Parathyroid adenoma (tissue), 2 donors: ENCODE data around the gene SYT12.

Experiments used
- H2AFZ ChIP-seq: fragments of 300-600 bp; sonication (generic); one replicate; pipeline ENCODE4 v1.7.0; 2017; ENCODE audit warnings: antibody characterized with exemption, mild to moderate bottlenecking
- H3K27ac ChIP-seq: fragments of 300-600 bp; sonication (generic); one replicate; pipeline ENCODE4 v1.7.0; 2017
- H3K27me3 ChIP-seq: fragments of 300-600 bp; sonication (generic); one replicate; pipeline ENCODE4 v1.7.0; 2017; ENCODE audit warnings: low read length; ENCODE audit not compliant: control insufficient read depth, insufficient read depth
- H3K36me3 ChIP-seq: fragments of 300-600 bp; sonication (generic); one replicate; pipeline ENCODE4 v1.7.0; 2017; ENCODE audit warnings: low read length; ENCODE audit not compliant: control insufficient read depth, insufficient read depth
- H3K4me1 ChIP-seq: fragments of 300-600 bp; sonication (generic); one replicate; pipeline ENCODE4 v1.7.0; 2017; ENCODE audit warnings: control low read depth
- H3K4me2 ChIP-seq: fragments of 300-600 bp; sonication (generic); one replicate; pipeline ENCODE4 v1.7.0; 2017; ENCODE audit warnings: low read length
- H3K4me3 ChIP-seq: fragments of 300-600 bp; sonication (generic); one replicate; pipeline ENCODE4 v1.7.0; 2017; ENCODE audit warnings: low read depth, low read length
- H3K79me2 ChIP-seq: fragments of 300-600 bp; sonication (generic); one replicate; pipeline ENCODE4 v1.7.0; 2017; ENCODE audit warnings: control low read depth
- H3K9ac ChIP-seq: fragments of 300-600 bp; sonication (generic); one replicate; pipeline ENCODE4 v1.7.0; 2017; ENCODE audit warnings: mild to moderate bottlenecking
- H3K9me3 ChIP-seq: fragments of 300-600 bp; sonication (generic); one replicate; pipeline ENCODE4 v1.7.0; 2017; ENCODE audit warnings: low read length; ENCODE audit not compliant: control insufficient read depth
- TF ChIP-seq, protein P1 (sequence below): fragments of 300-600 bp; sonication (generic); IDR thresholded peaks from one replicate; pipeline ENCODE4 v1.7.0; 2017; ENCODE audit warnings: antibody characterized with exemption, mild to moderate bottlenecking
- donor health status: primary hyperparathyroidism.

SYT12 gene

GRCh38 chr11:67026941-67027340 lies 4.0 kb downstream of the SYT12 start:
- H3K4me3 ChIP-seq = no peak overlapping the region
- H3K27ac ChIP-seq = peak overlapping the region; percentile 96
- H3K9me3 ChIP-seq = no peaks in the 10 kb centered on the region

DNA sequence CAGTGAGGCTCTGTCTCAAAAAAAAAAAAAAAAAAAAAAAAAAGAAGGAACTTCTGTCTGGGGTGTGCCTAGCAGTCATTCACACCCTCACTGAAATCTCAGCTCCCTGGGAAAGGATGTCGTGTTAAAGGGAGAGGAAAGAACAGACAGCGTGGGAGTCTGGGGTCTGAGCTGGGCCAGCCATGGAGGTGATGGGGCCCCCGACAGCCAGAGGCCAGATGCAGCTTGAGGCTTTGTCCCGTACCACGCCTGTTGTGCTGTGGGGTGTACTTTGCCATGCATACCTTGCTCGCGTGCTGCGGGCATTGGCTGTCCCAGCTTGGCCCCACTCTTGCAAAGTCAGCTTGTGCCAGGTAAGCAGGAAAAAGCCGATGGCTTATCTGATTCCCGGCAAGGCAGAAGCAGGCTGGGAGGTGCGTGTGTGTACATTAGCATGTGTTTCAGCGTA lies 4.6 kb downstream of the SYT12 start:
- Histone ChIP-seq H3K4me2 (peak overlapping the region; percentile 30), H3K4me3 (no peak overlapping the region), H3K9ac (no peak overlapping the region), H3K79me2 (peaks cover 10% of the 10 kb centered on the region), H3K36me3 (no peaks in the 10 kb centered on the region), H3K27ac (peak overlapping the region; percentile 96), H3K27me3 (no peaks in the 10 kb centered on the region), H3K9me3 (no peaks in the 10 kb centered on the region), H3K4me1 (peaks cover 53% of the 10 kb centered on the region), H2AFZ (no peak overlapping the region)
- TF ChIP-seq, protein P1, sequence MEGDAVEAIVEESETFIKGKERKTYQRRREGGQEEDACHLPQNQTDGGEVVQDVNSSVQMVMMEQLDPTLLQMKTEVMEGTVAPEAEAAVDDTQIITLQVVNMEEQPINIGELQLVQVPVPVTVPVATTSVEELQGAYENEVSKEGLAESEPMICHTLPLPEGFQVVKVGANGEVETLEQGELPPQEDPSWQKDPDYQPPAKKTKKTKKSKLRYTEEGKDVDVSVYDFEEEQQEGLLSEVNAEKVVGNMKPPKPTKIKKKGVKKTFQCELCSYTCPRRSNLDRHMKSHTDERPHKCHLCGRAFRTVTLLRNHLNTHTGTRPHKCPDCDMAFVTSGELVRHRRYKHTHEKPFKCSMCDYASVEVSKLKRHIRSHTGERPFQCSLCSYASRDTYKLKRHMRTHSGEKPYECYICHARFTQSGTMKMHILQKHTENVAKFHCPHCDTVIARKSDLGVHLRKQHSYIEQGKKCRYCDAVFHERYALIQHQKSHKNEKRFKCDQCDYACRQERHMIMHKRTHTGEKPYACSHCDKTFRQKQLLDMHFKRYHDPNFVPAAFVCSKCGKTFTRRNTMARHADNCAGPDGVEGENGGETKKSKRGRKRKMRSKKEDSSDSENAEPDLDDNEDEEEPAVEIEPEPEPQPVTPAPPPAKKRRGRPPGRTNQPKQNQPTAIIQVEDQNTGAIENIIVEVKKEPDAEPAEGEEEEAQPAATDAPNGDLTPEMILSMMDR = no peak

More at GRCh38 chr11:67026941-67027340, 4.0 kb downstream of the SYT12 start:
- Histone ChIP-seq H3K79me2 (peaks cover 13% of the 10 kb centered on the region), H3K4me1 (peaks cover 49% of the 10 kb centered on the region), H3K27me3 (no peaks in the 10 kb centered on the region), H3K9ac (no peak overlapping the region), H3K4me2 (no peak overlapping the region), H2AFZ (no peak overlapping the region), H3K36me3 (no peaks in the 10 kb centered on the region)
- TF ChIP-seq, protein P1 = no peak

DNA sequence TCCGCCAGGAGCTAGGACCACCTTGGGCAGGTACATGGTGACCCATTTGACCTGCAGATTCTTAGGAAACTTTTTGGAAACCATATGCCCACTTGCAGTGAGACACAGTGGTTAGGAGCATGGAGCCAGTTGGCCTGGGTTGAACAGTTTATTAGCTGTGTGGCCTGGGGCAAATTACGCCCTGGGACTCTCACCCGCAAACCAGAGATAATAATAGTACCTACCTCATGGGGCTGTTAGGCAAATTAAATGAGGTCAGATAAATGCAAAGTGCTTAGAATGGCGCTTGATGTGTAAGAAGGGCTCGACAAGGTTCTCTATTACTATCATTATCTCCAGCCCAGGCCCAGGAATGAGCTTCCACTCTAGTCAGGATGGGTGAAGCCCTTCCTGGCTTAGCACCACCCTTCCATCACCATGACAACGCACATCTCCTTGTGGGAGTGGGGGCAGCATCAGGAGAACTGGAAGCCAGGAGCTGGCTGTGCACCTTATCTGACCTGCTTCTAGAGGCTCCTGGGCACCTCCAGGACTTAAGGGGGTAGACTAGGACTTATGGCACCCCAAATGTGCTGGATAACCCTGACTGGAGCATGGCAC lies 5.1 kb downstream of the SYT12 start:
- TF ChIP-seq, protein P1 = no peak
- Histone ChIP-seq H3K9ac (no peak overlapping the region), H3K4me2 (peak overlapping the region; percentile 30), H3K36me3 (no peaks in the 10 kb centered on the region), H3K27me3 (no peaks in the 10 kb centered on the region), H3K79me2 (peaks cover 9% of the 10 kb centered on the region), H2AFZ (no peak overlapping the region), H3K4me3 (peak overlapping the region; percentile 11), H3K9me3 (no peaks in the 10 kb centered on the region), H3K27ac (peak overlapping the region; percentile 96), H3K4me1 (peaks cover 53% of the 10 kb centered on the region)

DNA sequence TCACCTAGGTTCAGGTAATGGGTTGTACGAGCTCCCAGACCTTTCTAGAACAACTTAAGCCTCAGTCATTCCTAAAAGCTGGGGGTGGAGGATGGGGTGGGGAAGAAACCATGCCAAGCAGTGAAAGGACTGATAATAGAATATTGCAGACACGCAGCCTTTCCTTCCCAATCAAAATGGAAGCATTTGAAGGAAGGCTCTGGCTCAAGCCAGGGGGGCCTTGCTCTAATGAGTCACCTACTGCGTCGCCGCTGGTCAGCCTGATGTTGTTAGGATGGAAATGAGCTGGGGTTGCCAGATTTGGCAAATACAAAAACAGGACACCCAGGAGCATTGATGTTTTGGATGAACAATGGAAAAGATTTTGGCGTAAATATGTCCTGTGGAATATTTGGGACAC lies 6.2 kb downstream of the SYT12 start:
- H3K9ac ChIP-seq = no peak overlapping the region
- no peak overlapping the region for H2AFZ ChIP-seq
- peak overlapping the region; percentile 96 for H3K27ac ChIP-seq
- H3K36me3 ChIP-seq = no peaks in the 10 kb centered on the region
- H3K4me3 ChIP-seq = no peak overlapping the region
- peaks cover 5% of the 10 kb centered on the region for H3K79me2 ChIP-seq
- H3K9me3 ChIP-seq = no peaks in the 10 kb centered on the region
- H3K4me1 ChIP-seq = peaks cover 61% of the 10 kb centered on the region
- no peak overlapping the region for H3K4me2 ChIP-seq
- H3K27me3 ChIP-seq = no peaks in the 10 kb centered on the region
- TF ChIP-seq, protein P1 = no peak

DNA sequence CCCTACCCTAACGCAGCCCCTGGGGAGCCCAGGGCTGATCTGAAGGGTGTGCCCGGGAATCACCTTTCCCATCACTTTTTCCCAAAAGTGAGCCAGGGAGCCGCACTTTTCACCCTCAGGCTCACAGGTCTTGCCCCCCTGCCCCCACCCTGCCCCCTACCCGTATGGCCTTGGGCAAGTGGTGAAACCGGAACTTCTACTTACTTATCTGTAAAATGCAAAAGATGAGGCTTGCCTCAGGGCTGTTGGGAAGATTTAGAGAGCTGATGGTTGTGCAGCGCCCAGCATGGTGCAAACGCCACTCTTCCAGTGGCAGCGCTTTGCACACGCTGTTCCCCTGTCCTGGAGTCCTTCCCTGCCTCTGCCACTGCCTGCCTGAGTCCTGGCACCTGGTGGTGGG lies 8.0 kb downstream of the SYT12 start:
- H3K36me3 ChIP-seq = no peaks in the 10 kb centered on the region
- H3K79me2 ChIP-seq = peaks cover 4% of the 10 kb centered on the region
- H3K4me2 ChIP-seq = peak overlapping the region; percentile 35
- no peaks in the 10 kb centered on the region for H3K9me3 ChIP-seq
- no peak overlapping the region for H3K4me3 ChIP-seq
- H3K4me1 ChIP-seq = peaks cover 56% of the 10 kb centered on the region
- H2AFZ ChIP-seq = no peak overlapping the region
- H3K27me3 ChIP-seq = no peaks in the 10 kb centered on the region
- H3K27ac ChIP-seq = peak overlapping the region; percentile 96
- no peak overlapping the region for H3K9ac ChIP-seq
- TF ChIP-seq, protein P1 = no peak
